ENCODE data around the gene TOP1. TPM values are rescaled to one million over a fixed set of nuclear protein-coding genes. Genes with fewer than 3 reads are reported as not detected.

TOP1 gene
- total and polyA plus RNA-seq, 2 of the 4 experiments (the other 2 are of a cell fraction) = 14.0 to 21.5 TPM

DNA sequence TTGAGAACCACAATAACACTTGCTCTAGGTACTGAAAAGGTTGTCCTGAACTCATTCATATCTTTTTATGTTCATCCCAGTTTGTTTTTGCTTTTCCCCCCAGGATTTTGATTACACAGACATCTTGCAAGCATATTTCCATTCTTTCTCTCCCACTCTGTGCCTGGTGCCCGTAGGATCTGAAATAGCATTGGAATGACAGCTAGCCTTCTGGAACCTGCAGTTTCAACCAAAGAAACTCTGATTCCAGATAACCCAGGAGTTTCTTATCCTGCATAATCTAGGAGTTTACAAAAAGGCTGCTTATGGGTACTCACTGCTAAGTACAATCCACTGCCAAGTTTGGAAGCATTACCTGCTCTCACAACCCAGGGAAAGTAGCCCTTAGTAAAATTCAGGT is 79.9 kb downstream of the TOP1 start:
- ChIA-PET CTCF (no interaction called here), POLR2A (ENCODE audit: unreplicated experiment) (no interaction called here)
- no peak overlapping the region for H3K4me3 ChIP-seq (ENCODE audit: insufficient read depth, low read depth, low read length)
- no peak overlapping the region for H2AFZ ChIP-seq (replicated peaks; ENCODE audit: low read length, poor library complexity)
- H3K23ac ChIP-seq (ENCODE audit: low read depth, low read length) = no peak overlapping the region
- H4K8ac ChIP-seq (ENCODE audit: low read depth in 2 of 2, low read length in 2 of 2) = no peak overlapping the region
- H3K4me2 ChIP-seq (ENCODE audit: low read depth, low read length) = no peak overlapping the region
- H3K36me3 ChIP-seq (ENCODE audit: control insufficient read depth, insufficient read depth, low read length) = peaks cover 42% of the 10 kb centered on the region
- no peaks in the 10 kb centered on the region for H3K4me1 ChIP-seq (ENCODE audit: control insufficient read depth, insufficient read depth, low read length)
- no peak overlapping the region for H3K18ac ChIP-seq (ENCODE audit: low read depth, low read length)
- no peak overlapping the region for H2BK120ac ChIP-seq (ENCODE audit: low read depth, low read length)
- no TSS peak for BruUV-seq (replicated peaks)
- no peaks in the 10 kb centered on the region for H3K27me3 ChIP-seq (ENCODE audit: control insufficient read depth, insufficient read depth, low read length)
- H3K79me1 ChIP-seq (ENCODE audit: low read depth in 1 of 2, low read length in 2 of 2) = peaks cover 29 to 42% of the 10 kb centered on the region in 2 experiments
- no peak for ATAC-seq (ENCODE audit: low read depth)
- H4K20me1 ChIP-seq (ENCODE audit: insufficient read depth, low read length) = no peaks in the 10 kb centered on the region; the same call in 1 of the 2 replicates
- intact Hi-C loops (cut with micrococcal nuclease) = no loop called here
- TF ChIP-seq RCOR1 (IDR thresholded peaks at IDR 0.05; ENCODE audit: insufficient replicate concordance, low read length) = no peak
- H4K91ac ChIP-seq (ENCODE audit: insufficient read depth, low read depth, low read length) = no peak overlapping the region
- H3K4ac ChIP-seq (ENCODE audit: low read depth, low read length) = no peak overlapping the region
- DNase-seq = no peak
- H2BK15ac ChIP-seq (ENCODE audit: low read depth, low read length) = no peak overlapping the region
- dilution Hi-C loops (cut with HindIII; ENCODE audit: low sequenced_read_pairs, unreplicated experiment) = no loop called here
- no peak overlapping the region for H3K27ac ChIP-seq (ENCODE audit: insufficient read depth, low read length)
- WGBS, 2 experiments (ENCODE audit: extremely low coverage in 2 of 2, insufficient read length in 1 of 2) = no CpG with 5 or more reads among the region's 1 CpG
- no peak overlapping the region for H2AK5ac ChIP-seq (ENCODE audit: low read depth, low read length)
- H2BK20ac ChIP-seq (ENCODE audit: low read depth, low read length) = no peak overlapping the region
- H3K9ac ChIP-seq (ENCODE audit: low read depth, low read length) = no peak overlapping the region
- no peak overlapping the region for H3K56ac ChIP-seq (ENCODE audit: extremely low read depth, insufficient read depth, low read length)
- no peak overlapping the region for H3K14ac ChIP-seq (replicated peaks; ENCODE audit: low read depth, low read length)
- no peak overlapping the region for H2AK9ac ChIP-seq (replicated peaks; ENCODE audit: low read depth, low read length, poor library complexity)
- no peak overlapping the region for H4K5ac ChIP-seq (ENCODE audit: low read depth, low read length)
- in situ Hi-C loops (cut with MboI; ENCODE audit: low sequenced_read_pairs) = no loop called here
- no peaks in the 10 kb centered on the region for H3K9me3 ChIP-seq (ENCODE audit: control insufficient read depth, insufficient read depth, low read length)
- H3K9me1 ChIP-seq (ENCODE audit: insufficient read depth, low read length) = peaks cover 3% of the 10 kb centered on the region; the same call in 1 of the 2 replicates
- H2BK5ac ChIP-seq (ENCODE audit: low read depth, low read length, poor library complexity, severe bottlenecking) = no peak overlapping the region
